ENCODE results near the gene YRDC.

The YRDC gene

GRCh38 chr1:37807555-37808368 is at the start of gene YRDC, which contains the start of gene C1orf122:
TSS of gene YRDC (minus strand) at chr1:37808208. CDS start at chr1:37808180, 28 bp downstream.
TSS of gene C1orf122 (plus strand) at chr1:37807790. CDS start at chr1:37808405, 615 bp downstream.
- DNase-seq: peak; percentile 33 to 97 (median 91)

GRCh38 chr1:37854406-37854805 is 46.4 kb upstream of the YRDC start:
- no peak for DNase-seq

- DNase-seq: no peak
These were observed 45.1 kb upstream of the YRDC start for GRCh38 chr1:37853157-37853556.

GRCh38 chr1:37851782-37852210 is 43.8 kb upstream of the YRDC start:
- no peak for DNase-seq

- no peak for DNase-seq
These were observed 43.3 kb upstream of the YRDC start for GRCh38 chr1:37851262-37851661.

GRCh38 chr1:37850352-37850955 is 42.4 kb upstream of the YRDC start:
- no peak for DNase-seq

- DNase-seq: no peak
These were observed 41.5 kb upstream of the YRDC start for GRCh38 chr1:37849480-37849879.

GRCh38 chr1:37846647-37847339 is 38.8 kb upstream of the YRDC start:
- DNase-seq: no peak

GRCh38 chr1:37845786-37846185 is 37.8 kb upstream of the YRDC start:
- no peak for DNase-seq

GRCh38 chr1:37845049-37845646 is 37.1 kb upstream of the YRDC start:
- DNase-seq: no peak

GRCh38 chr1:37844536-37844935 is 36.5 kb upstream of the YRDC start:
- DNase-seq: no peak

GRCh38 chr1:37841652-37842051 is 33.6 kb upstream of the YRDC start:
- DNase-seq: no peak

GRCh38 chr1:37840711-37841110 is 32.7 kb upstream of the YRDC start:
- no peak for DNase-seq

- no peak for DNase-seq
These were observed 31.7 kb upstream of the YRDC start for GRCh38 chr1:37839676-37840075.

GRCh38 chr1:37836788-37837187 is 28.8 kb upstream of the YRDC start:
- DNase-seq: no peak

GRCh38 chr1:37831809-37832208 is 23.8 kb upstream of the YRDC start:
- no peak for DNase-seq

GRCh38 chr1:37831109-37831508 is 23.1 kb upstream of the YRDC start:
- DNase-seq: no peak

- DNase-seq: no peak
These were observed 20.5 kb upstream of the YRDC start for GRCh38 chr1:37828410-37829074.

GRCh38 chr1:37825506-37825905 is 17.5 kb upstream of the YRDC start:
- no peak for DNase-seq

- DNase-seq: no peak
These were observed 16.0 kb upstream of the YRDC start for GRCh38 chr1:37824001-37824400.

Data from hypothalamus (tissue), 51 donors.